ENCODE results near the gene PI4K2B. TPM values are rescaled to one million over a fixed set of nuclear protein-coding genes. Genes with fewer than 3 reads are reported as not detected.

PI4K2B gene
- total RNA-seq = 27.3 and 46.4 TPM in 2 replicates

DNA sequence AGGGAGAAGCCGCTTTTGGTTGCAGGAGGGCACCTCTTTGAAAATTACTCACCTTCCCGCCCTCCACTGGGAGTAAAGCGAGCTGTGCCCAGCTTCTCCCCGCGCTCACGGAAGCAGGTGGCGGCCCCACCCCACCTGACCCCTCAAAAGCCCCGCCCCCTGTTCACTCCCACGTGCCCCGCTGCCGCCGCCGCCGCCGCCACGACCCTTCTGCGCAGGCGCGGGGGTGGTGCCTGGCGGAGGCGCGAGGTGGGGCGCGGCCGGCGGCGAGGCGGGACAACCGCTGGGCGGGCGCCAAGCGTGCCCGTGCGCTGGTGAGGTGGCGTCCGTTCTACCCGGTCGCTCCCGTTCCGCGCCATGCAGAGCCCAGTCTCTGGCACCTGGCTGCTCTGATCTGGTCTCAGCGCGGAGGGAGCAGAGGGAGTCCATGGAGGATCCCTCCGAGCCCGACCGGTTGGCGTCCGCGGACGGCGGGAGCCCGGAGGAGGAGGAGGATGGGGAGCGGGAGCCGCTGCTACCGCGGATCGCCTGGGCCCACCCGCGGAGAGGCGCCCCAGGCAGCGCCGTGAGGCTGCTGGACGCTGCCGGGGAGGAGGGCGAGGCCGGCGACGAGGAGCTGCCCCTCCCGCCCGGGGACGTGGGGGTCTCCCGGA is at the start of gene PI4K2B:
Gene PI4K2B (plus strand): TSS at position 297 of the 653 bp plus-strand sequence. CDS start 131 bp downstream, at position 428.

DNA sequence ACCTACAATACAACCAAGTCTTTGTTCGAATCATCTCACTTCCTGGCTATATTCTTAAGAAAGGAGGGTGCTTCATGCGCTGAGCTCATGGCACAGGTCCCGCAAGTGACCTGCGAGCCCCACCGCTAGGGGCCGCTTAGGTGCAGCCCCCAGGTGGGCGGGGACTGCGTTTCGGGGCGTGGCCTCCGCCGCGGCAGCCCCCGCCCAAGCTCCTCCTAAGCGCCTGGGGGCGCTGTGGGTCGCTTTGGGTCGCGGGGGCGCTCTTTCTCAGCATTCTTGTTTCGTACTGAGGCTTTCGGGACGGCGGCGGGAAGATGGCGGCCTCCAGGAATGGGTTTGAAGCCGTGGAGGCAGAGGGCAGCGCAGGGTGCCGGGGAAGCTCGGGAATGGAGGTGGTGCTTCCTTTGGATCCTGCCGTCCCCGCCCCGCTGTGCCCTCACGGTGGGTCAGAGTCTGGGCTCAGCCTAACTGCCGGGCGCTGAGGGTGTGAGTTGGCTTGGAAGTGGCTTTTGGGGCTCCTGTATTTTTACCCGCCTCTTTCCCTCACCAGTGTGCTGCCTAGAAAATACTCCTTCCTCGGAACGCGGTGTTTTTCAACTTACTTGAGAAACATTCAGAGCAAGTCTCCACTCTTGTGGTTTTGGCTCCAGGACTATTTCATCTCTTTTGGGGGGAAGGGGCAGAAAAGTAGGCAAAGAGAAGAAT is 78.8 kb downstream of the PI4K2B start, which contains the start of gene ZCCHC4:
Gene ZCCHC4 (plus strand): TSS at position 279 of the 705 bp plus-strand sequence. CDS start 36 bp downstream, at position 315.

Other genes starting within 250 kb of the PI4K2B start
- gene LGI2, start 203.1 kb upstream of the PI4K2B start, total RNA-seq = under 0.01 and 0.85 TPM in 2 replicates
- 6.7 and 8.5 TPM in 2 replicates for gene SEPSECS, start 73.6 kb upstream of the PI4K2B start, total RNA-seq
- gene ZCCHC4, start 78.7 kb downstream of the PI4K2B start, total RNA-seq = 16.3 and 24.2 TPM in 2 replicates
- 20.9 and 22.0 TPM in 2 replicates for gene ANAPC4, start 143.2 kb downstream of the PI4K2B start, total RNA-seq

All from regular cardiac myocyte (primary cell).